Activated T-helper 2 cell treated with anti-CD3 and anti-CD28 coated beads, Interferon-gamma antibody, Interleukin-2, Interleukin-4, amounts not matched to agents 10 μg/mL and 5 μg/mL and 100 μg/mL, durations not matched to agents 14 hours and 24 hours and 36 hours (primary cell): ENCODE results near the gene ABCB11. TPM values are rescaled to one million over a fixed set of nuclear protein-coding genes. Genes with fewer than 3 reads are reported as not detected.
"Not testable (repeated sequence)": the region's sequence is repeated elsewhere in the genome, so short reads cannot be mapped to it uniquely, and the experiment has no call there.

ENCODE experiments used
- DNase-seq: peaks from one replicate; pipeline ENCODE4 v3.0.0; 2021; ENCODE audit warnings: low spot score
- H3K27ac Mint-ChIP-seq: one replicate; pipeline ENCODE4 v1.8.0; 2021; ENCODE audit warnings: mixed read lengths
- H3K27me3 Mint-ChIP-seq: one replicate; pipeline ENCODE4 v1.8.0; 2021; ENCODE audit warnings: low read depth, mixed read lengths
- H3K36me3 Mint-ChIP-seq: one replicate; pipeline ENCODE4 v1.8.0; 2021; ENCODE audit warnings: low read depth, mixed read lengths
- H3K4me1 Mint-ChIP-seq: one replicate; pipeline ENCODE4 v1.8.0; 2021; ENCODE audit warnings: low read depth, mixed read lengths
- H3K4me3 Mint-ChIP-seq: one replicate; pipeline ENCODE4 v1.8.0; 2021; ENCODE audit warnings: low read depth, mild to moderate bottlenecking, moderate library complexity, mixed read lengths
- H3K9me3 Mint-ChIP-seq: one replicate; pipeline ENCODE4 v1.8.0; 2021; ENCODE audit warnings: mixed read lengths
- intact Hi-C: fragments of 100-400 bp; cut with micrococcal nuclease; formaldehyde crosslinking; loops from one replicate; pipeline ENCODE4 v1.15.1; 2023
- total RNA-seq: library from RNA; stranded (reverse); gene quantifications from 2 replicates; pipeline ENCODE4 v1.2.3, GENCODE V29; 2022

ABCB11 gene
- total RNA-seq, 1 donor from 2014 or later = 0.02 TPM

GRCh38 chr2:168948621-168949212, 82.4 kb downstream of the ABCB11 start:
- Mint-ChIP-seq H3K9me3 (peaks cover 12% of the 10 kb centered on the region), H3K4me1 (peaks cover 2% of the 10 kb centered on the region), H3K27me3 (peaks cover 41% of the 10 kb centered on the region), H3K36me3 (no peaks in the 10 kb centered on the region), H3K27ac (no peak overlapping the region), H3K4me3 (no peak overlapping the region)
- no peak for DNase-seq
- intact Hi-C loops = no loop called here

GRCh38 chr2:168945508-168945907, 85.6 kb downstream of the ABCB11 start:
- no peak for DNase-seq
- Mint-ChIP-seq H3K9me3 (no peaks in the 10 kb centered on the region), H3K27me3 (peaks cover 27% of the 10 kb centered on the region), H3K27ac (no peak overlapping the region), H3K4me1 (peaks cover 2% of the 10 kb centered on the region), H3K36me3 (no peaks in the 10 kb centered on the region), H3K4me3 (no peak overlapping the region)
- intact Hi-C loops = no loop called here

GRCh38 chr2:168944065-168944464, 87.1 kb downstream of the ABCB11 start:
- DNase-seq = no peak
- Mint-ChIP-seq H3K9me3 (no peaks in the 10 kb centered on the region), H3K4me3 (no peak overlapping the region), H3K27ac (no peak overlapping the region), H3K36me3 (no peaks in the 10 kb centered on the region), H3K27me3 (peaks cover 24% of the 10 kb centered on the region), H3K4me1 (peaks cover 7% of the 10 kb centered on the region)
- intact Hi-C loops = no loop called here

- Mint-ChIP-seq H3K9me3 (no peaks in the 10 kb centered on the region), H3K27me3 (peaks cover 24% of the 10 kb centered on the region), H3K36me3 (no peaks in the 10 kb centered on the region), H3K4me1 (peaks cover 5% of the 10 kb centered on the region), H3K27ac (no peak overlapping the region), H3K4me3 (no peak overlapping the region)
- intact Hi-C loops = no loop called here
- no peak for DNase-seq
Measured at GRCh38 chr2:168941297-168941696, 89.8 kb downstream of the ABCB11 start.

- Mint-ChIP-seq H3K4me1 (peaks cover 5% of the 10 kb centered on the region), H3K36me3 (no peaks in the 10 kb centered on the region), H3K9me3 (no peaks in the 10 kb centered on the region), H3K27me3 (peaks cover 25% of the 10 kb centered on the region), H3K4me3 (no peak overlapping the region), H3K27ac (no peak overlapping the region)
- no peak for DNase-seq
- intact Hi-C loops = no loop called here
Measured at GRCh38 chr2:168939918-168940317, 91.2 kb downstream of the ABCB11 start.

GRCh38 chr2:168939061-168939460, 92.1 kb downstream of the ABCB11 start:
- peaks cover 5% of the 10 kb centered on the region for H3K4me1 Mint-ChIP-seq
- peaks cover 22% of the 10 kb centered on the region for H3K27me3 Mint-ChIP-seq
- no peaks in the 10 kb centered on the region for H3K36me3 Mint-ChIP-seq
- no peak overlapping the region for H3K4me3 Mint-ChIP-seq
- DNase-seq = no peak
- H3K27ac Mint-ChIP-seq = no peak overlapping the region
- intact Hi-C loops = no loop called here
- H3K9me3 Mint-ChIP-seq = no peaks in the 10 kb centered on the region

- peaks cover 20% of the 10 kb centered on the region for H3K27me3 Mint-ChIP-seq
- intact Hi-C loops = no loop called here
- no peak overlapping the region for H3K27ac Mint-ChIP-seq
Measured at GRCh38 chr2:168935810-168936581, 95.1 kb downstream of the ABCB11 start.

GRCh38 chr2:168934826-168935225, 96.3 kb downstream of the ABCB11 start:
- Mint-ChIP-seq H3K27me3 (peaks cover 31% of the 10 kb centered on the region), H3K36me3 (no peaks in the 10 kb centered on the region), H3K9me3 (no peaks in the 10 kb centered on the region), H3K4me3 (no peak overlapping the region), H3K4me1 (peaks cover under 1% of the 10 kb centered on the region), H3K27ac (no peak overlapping the region)
- no peak for DNase-seq
- intact Hi-C loops = no loop called here

More at GRCh38 chr2:168935810-168936581, 95.1 kb downstream of the ABCB11 start:
- H3K36me3 Mint-ChIP-seq = no peaks in the 10 kb centered on the region
- peaks cover 5% of the 10 kb centered on the region for H3K4me1 Mint-ChIP-seq
- no peak for DNase-seq
- H3K4me3 Mint-ChIP-seq = no peak overlapping the region
- no peaks in the 10 kb centered on the region for H3K9me3 Mint-ChIP-seq

- DNase-seq, H3K4me1 Mint-ChIP-seq, H3K27ac Mint-ChIP-seq, intact Hi-C loops, H3K36me3 Mint-ChIP-seq, H3K4me3 Mint-ChIP-seq, H3K9me3 Mint-ChIP-seq: not testable (repeated sequence)
- peaks cover 36% of the 10 kb centered on the region for H3K27me3 Mint-ChIP-seq
Measured at GRCh38 chr2:168932174-168932573, 99.0 kb downstream of the ABCB11 start.

GRCh38 chr2:168930242-168930641, 100.9 kb downstream of the ABCB11 start:
- no peak for DNase-seq
- Mint-ChIP-seq H3K9me3 (no peaks in the 10 kb centered on the region), H3K27ac (no peak overlapping the region), H3K4me1 (no peaks in the 10 kb centered on the region), H3K27me3 (peaks cover 42% of the 10 kb centered on the region), H3K36me3 (no peaks in the 10 kb centered on the region), H3K4me3 (no peak overlapping the region)
- intact Hi-C loops = no loop called here

GRCh38 chr2:168929031-168929430, 102.1 kb downstream of the ABCB11 start:
- no peaks in the 10 kb centered on the region for H3K9me3 Mint-ChIP-seq
- no peak overlapping the region for H3K4me3 Mint-ChIP-seq
- peaks cover 48% of the 10 kb centered on the region for H3K27me3 Mint-ChIP-seq
- H3K27ac Mint-ChIP-seq = no peak overlapping the region
- no peaks in the 10 kb centered on the region for H3K4me1 Mint-ChIP-seq
- intact Hi-C loops = no loop called here
- H3K36me3 Mint-ChIP-seq = no peaks in the 10 kb centered on the region
- no peak for DNase-seq

GRCh38 chr2:168928113-168928831, 102.9 kb downstream of the ABCB11 start:
- no peaks in the 10 kb centered on the region for H3K9me3 Mint-ChIP-seq
- H3K27me3 Mint-ChIP-seq = peaks cover 52% of the 10 kb centered on the region
- H3K4me1 Mint-ChIP-seq = no peaks in the 10 kb centered on the region
- H3K27ac Mint-ChIP-seq = no peak overlapping the region
- no peaks in the 10 kb centered on the region for H3K36me3 Mint-ChIP-seq
- intact Hi-C loops = no loop called here
- DNase-seq = no peak
- H3K4me3 Mint-ChIP-seq = no peak overlapping the region
